T-cell (primary cell): ENCODE data around the gene CCNH. TPM values are rescaled to one million over a fixed set of nuclear protein-coding genes. Genes with fewer than 3 reads are reported as not detected.

Source experiments
- ATAC-seq, 4 experiments: fragments of 200-7000 bp in 3 of 4; fragments of 150-1000 bp in 1 of 4; cut with Tn5 transposase; replicated peaks in 1 of 4; 1 replicate in 3 of 4; 2 replicates in 1 of 4; pipeline ENCODE4 v1.10.0; 2021; ENCODE audit warnings: moderate library complexity in 3 of 4, mild to moderate bottlenecking in 2 of 4, moderate number of reproducible peaks in 1 of 4
- CTCF ChIA-PET, 2 donors: fragments of 300-600 bp; sonication (Branson Sonifier 250); formaldehyde crosslinking; loops; one replicate each; lab custom pipeline; 2022; ENCODE audit warnings: antibody characterized with exemption in 2 of 2; lab: Charles Lee
- POLR2A ChIA-PET, 2 donors: fragments of 300-600 bp; sonication (Branson Sonifier 250); formaldehyde crosslinking; loops; one replicate each; lab custom pipeline; 2022; ENCODE audit warnings: antibody characterized with exemption in 2 of 2; lab: Charles Lee
- DNase-seq, 35 experiments: peaks; one replicate each; pipeline versions ENCODE4 v3.0.0 to v3.0.0-alpha.2; 2013 to 2023
- H3K27ac ChIP-seq: one replicate; pipeline ENCODE4 v1.5.1; 2013; ENCODE audit warnings: low read length
- H3K27me3 ChIP-seq, 2 experiments: replicated peaks in 1 of 2; 1 replicate in 1 of 2; 2 replicates in 1 of 2; pipeline versions ENCODE4 v1.6.1 to v1.7.0; 2013; ENCODE audit warnings: low read length in 1 of 2, mixed read lengths in 1 of 2; ENCODE audit not compliant: control insufficient read depth in 2 of 2, insufficient read depth in 2 of 2; ENCODE audit errors: extremely low read depth in 1 of 2
- H3K36me3 ChIP-seq, 2 donors: 1 replicate in 1 of 2; 2 replicates in 1 of 2; pipeline versions ENCODE4 v1.6.1 to v1.7.0; 2013; ENCODE audit warnings: low read length in 1 of 2; ENCODE audit not compliant: control insufficient read depth in 2 of 2, insufficient read depth in 1 of 2; ENCODE audit errors: extremely low read depth in 1 of 2
- H3K4me1 ChIP-seq, 2 experiments: 1 replicate in 1 of 2; 2 replicates in 1 of 2; pipeline versions ENCODE4 v1.6.1 to v1.7.0; 2013; ENCODE audit warnings: low read length in 2 of 2, mixed read lengths in 1 of 2; ENCODE audit not compliant: insufficient read depth in 2 of 2, control insufficient read depth in 1 of 2; ENCODE audit errors: extremely low read depth in 1 of 2
- H3K4me3 ChIP-seq, 2 donors: 1 replicate in 1 of 2; 2 replicates in 1 of 2; pipeline versions ENCODE4 v1.5.1 to v1.7.0; 2013; ENCODE audit warnings: mild to moderate bottlenecking in 2 of 2, low read length in 1 of 2, moderate library complexity in 1 of 2; ENCODE audit not compliant: control insufficient read depth in 1 of 2; ENCODE audit errors: extremely low read depth in 1 of 2
- H3K9me3 ChIP-seq: 2 replicates; pipeline ENCODE4 v1.7.0; 2013
- H3K27ac Mint-ChIP-seq, 2 donors: one replicate each; pipeline ENCODE4 v1.8.0; 2020 to 2021; ENCODE audit warnings: mild to moderate bottlenecking in 2 of 2, mixed read lengths in 2 of 2
- H3K27me3 Mint-ChIP-seq, 2 donors: one replicate each; pipeline ENCODE4 v1.8.0; 2021 to 2022; ENCODE audit warnings: mixed read lengths in 2 of 2
- H3K36me3 Mint-ChIP-seq: one replicate; pipeline ENCODE4 v1.8.0; 2021; ENCODE audit warnings: mixed read lengths
- H3K4me1 Mint-ChIP-seq, 3 donors: one replicate each; pipeline ENCODE4 v1.8.0; 2020 to 2022; ENCODE audit warnings: mixed read lengths in 3 of 3, mild to moderate bottlenecking in 1 of 3
- H3K4me3 Mint-ChIP-seq, 3 donors: one replicate each; pipeline ENCODE4 v1.8.0; 2020 to 2022; ENCODE audit warnings: mild to moderate bottlenecking in 3 of 3, mixed read lengths in 3 of 3, moderate library complexity in 3 of 3
- H3K9me3 Mint-ChIP-seq, 3 donors: one replicate each; pipeline ENCODE4 v1.8.0; 2020 to 2022; ENCODE audit warnings: mixed read lengths in 3 of 3
- WGBS: methylation state at CpG from one replicate; pipeline ENCODE4 v1.1.5; 2013; ENCODE audit warnings: missing lambda C conversion rate; ENCODE audit not compliant: insufficient coverage; 5-methylcytosine and 5-hydroxymethylcytosine counted together
- total RNA-seq, 35 experiments: library from RNA in 6 of 35; stranded (reverse) in 6 of 35; fragments of 120-200 nt in 1 of 35; gene quantifications; one replicate each; pipeline versions ENCODE4 v1.2.1 to v1.2.4 and lab custom pipeline; 2013 to 2026

Gene CCNH
- total RNA-seq, 5 donors from 2014 or later (not counting 1 experiment from before 2014, with no cell fraction given) = 64.2 to 276 (median 72.9) TPM

DNA sequence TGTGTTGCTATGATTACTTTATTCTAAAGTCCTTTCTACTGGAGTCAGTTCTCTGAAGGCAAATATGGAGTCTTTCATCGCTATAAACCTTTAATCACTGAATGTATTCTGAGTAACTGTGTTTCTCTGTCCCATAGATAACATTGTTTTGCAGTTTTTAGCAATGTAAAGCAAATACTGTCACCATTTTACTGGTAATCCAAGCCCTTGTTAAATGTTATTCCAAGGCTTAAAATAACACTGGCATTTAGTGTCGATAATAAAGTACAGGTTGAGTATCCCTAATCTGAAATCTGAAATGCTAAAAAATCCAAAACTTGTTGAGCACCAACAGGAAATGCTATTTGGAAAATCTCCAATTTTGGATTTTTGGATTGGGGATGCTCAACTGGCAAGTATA lies 24.6 kb downstream of the CCNH start:
- no peak for ATAC-seq
- 100% methylated on average over 1 of the region's 2 CpGs for WGBS
- POLR2A ChIA-PET = interaction anchor here (0.6 to 1.0 kb wide), 5 partner anchors 12 to 120 kb away, joined by 3 to 7 read pairs (median 3); partner anchors contain the start of gene RASA1 (in 1 of the 2)

DNA sequence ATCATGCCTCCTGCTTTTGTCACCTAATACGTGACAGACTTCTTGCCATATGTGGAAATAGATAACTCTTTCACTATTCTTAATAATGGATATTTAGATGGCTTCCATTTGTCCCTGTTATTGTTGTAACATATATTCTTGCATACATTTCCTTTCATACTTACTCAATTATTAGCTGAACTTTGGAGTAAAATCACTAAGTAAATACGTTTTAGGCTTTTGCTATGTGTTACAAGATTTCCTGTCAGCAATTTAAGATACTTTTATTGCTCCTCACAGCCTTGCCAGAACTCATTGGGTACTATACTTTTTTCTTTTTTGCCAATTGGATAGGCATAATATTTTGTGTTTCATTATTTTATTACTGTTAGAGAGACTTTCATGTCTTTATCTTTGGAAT lies 26.9 kb downstream of the CCNH start:
- Mint-ChIP-seq H3K36me3 (peaks cover 45% of the 10 kb centered on the region), H3K27ac (peak overlapping the region in 1 of 2 donors; percentile 57), H3K27me3 (no peaks in the 10 kb centered on the region), H3K4me1 (peaks cover 7 to 25% (median 16%) of the 10 kb centered on the region in 3 donors), H3K4me3 (no peak overlapping the region), H3K9me3 (no peaks in the 10 kb centered on the region)
- POLR2A ChIA-PET = interaction anchor here (0.7 to 1.7 kb wide), 3 partner anchors 8 to 416 kb away, joined by 3 to 7 read pairs (median 3); no protein-coding TSS in a partner anchor
- no peak for DNase-seq
- Histone ChIP-seq H3K36me3 (peaks cover 3 to 74% of the 10 kb centered on the region in 2 donors), H3K27me3 (no peaks in the 10 kb centered on the region), H3K4me3 (no peak overlapping the region), H3K27ac (no peak overlapping the region), H3K9me3 (no peaks in the 10 kb centered on the region), H3K4me1 (no peaks in the 10 kb centered on the region)
- WGBS = no CpG with 5 or more reads among the region's 2 CpGs
- no peak for ATAC-seq
- CTCF ChIA-PET = interaction anchor here (2.5 to 3.9 kb wide), 2 partner anchors 14 to 15 kb away, joined by 6 to 20 read pairs; no protein-coding TSS in a partner anchor

More for the DNA sequence above, 24.6 kb downstream of the CCNH start:
- Mint-ChIP-seq H3K4me3 (no peak overlapping the region), H3K27ac (no peak overlapping the region), H3K36me3 (peaks cover 60% of the 10 kb centered on the region), H3K27me3 (no peaks in the 10 kb centered on the region), H3K4me1 (peaks cover 5 to 30% (median 21%) of the 10 kb centered on the region in 3 donors), H3K9me3 (no peaks in the 10 kb centered on the region)
- no peaks in the 10 kb centered on the region for H3K4me1 ChIP-seq
- H3K4me3 ChIP-seq = no peak overlapping the region
- H3K36me3 ChIP-seq = peaks cover 3 to 80% of the 10 kb centered on the region in 2 donors
- DNase-seq = no peak
- H3K9me3 ChIP-seq = no peaks in the 10 kb centered on the region
- H3K27me3 ChIP-seq = no peaks in the 10 kb centered on the region
- no peak overlapping the region for H3K27ac ChIP-seq
- CTCF ChIA-PET = interaction anchor here in 1 of 2 donors (1.6 to 1.8 kb wide), 2 partner anchors 12 kb away, joined by 7 to 12 read pairs; no protein-coding TSS in a partner anchor

DNA sequence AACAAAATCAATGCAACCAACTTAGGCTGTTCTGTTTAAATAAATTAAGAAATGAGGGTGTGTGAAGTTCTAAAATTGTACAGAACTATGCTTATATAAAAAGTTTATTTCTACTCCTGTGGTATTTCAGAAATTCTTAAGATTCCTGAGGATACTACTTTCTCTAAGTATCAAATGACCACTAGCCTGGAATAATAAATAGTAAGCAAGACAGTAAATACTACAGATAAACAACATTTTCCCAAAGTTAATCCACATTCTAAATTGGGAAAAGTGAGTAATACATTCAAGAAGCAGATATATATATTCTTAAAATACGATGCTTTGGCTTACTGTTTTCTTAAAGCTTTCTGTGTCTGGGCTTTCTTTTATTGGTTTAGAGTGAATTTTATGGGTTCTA lies 29.5 kb downstream of the CCNH start:
- H3K4me1 ChIP-seq = no peaks in the 10 kb centered on the region
- Mint-ChIP-seq H3K27ac (peak overlapping the region in 1 of 2 donors; percentile 39), H3K36me3 (peaks cover 36% of the 10 kb centered on the region), H3K4me1 (peaks cover 11 to 21% (median 13%) of the 10 kb centered on the region in 3 donors), H3K4me3 (no peak overlapping the region), H3K27me3 (no peaks in the 10 kb centered on the region), H3K9me3 (no peaks in the 10 kb centered on the region)
- ChIA-PET POLR2A (interaction anchor here (0.5 to 0.6 kb wide), 2 partner anchors 21 to 24 kb away, joined by 3 to 5 read pairs; no protein-coding TSS in a partner anchor), CTCF (interaction anchor here (0.7 to 3.9 kb wide), 3 partner anchors 16 to 18 kb away, joined by 4 to 20 read pairs (median 7); no protein-coding TSS in a partner anchor)
- ATAC-seq (no peak), DNase-seq (no peak)
- no peaks in the 10 kb centered on the region for H3K27me3 ChIP-seq
- no peak overlapping the region for H3K27ac ChIP-seq
- peaks cover 0 to 73% of the 10 kb centered on the region in 2 donors for H3K36me3 ChIP-seq
- H3K4me3 ChIP-seq = no peak overlapping the region
- WGBS = no CpG with 5 or more reads among the region's 1 CpG
- no peaks in the 10 kb centered on the region for H3K9me3 ChIP-seq

DNA sequence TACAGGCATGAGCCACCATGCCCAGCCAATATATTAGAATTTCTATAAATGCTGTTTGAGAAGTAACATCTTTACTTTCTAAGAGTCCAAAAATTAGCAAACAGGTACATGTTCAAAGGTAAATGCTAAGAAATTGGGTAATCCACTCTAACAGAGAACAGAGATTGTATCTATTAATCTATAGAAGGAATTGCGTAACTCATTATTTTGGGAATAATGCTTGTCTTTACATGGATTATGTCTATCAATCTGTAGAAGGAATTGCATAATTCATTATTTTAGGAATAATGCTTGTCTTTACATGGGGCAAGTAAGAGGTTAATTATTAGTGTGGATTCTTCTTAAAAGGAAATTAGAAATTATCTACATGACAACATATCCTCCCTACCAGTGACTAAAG lies 30.5 kb downstream of the CCNH start:
- Mint-ChIP-seq H3K27me3 (no peaks in the 10 kb centered on the region), H3K27ac (no peak overlapping the region), H3K9me3 (no peaks in the 10 kb centered on the region), H3K4me3 (no peak overlapping the region), H3K36me3 (peaks cover 28% of the 10 kb centered on the region), H3K4me1 (peaks cover 11 to 21% (median 13%) of the 10 kb centered on the region in 3 donors)
- H3K27me3 ChIP-seq = no peaks in the 10 kb centered on the region
- no peak overlapping the region for H3K27ac ChIP-seq
- POLR2A ChIA-PET = interaction anchor here in 1 of 2 donors (0.7 kb wide), 1 partner anchor 18 kb away, joined by 4 read pairs; no protein-coding TSS in a partner anchor
- CTCF ChIA-PET = interaction anchor here in 1 of 2 donors (3.9 kb wide), 1 partner anchor 17 kb away, joined by 20 read pairs; no protein-coding TSS in a partner anchor
- H3K4me1 ChIP-seq = no peaks in the 10 kb centered on the region
- H3K9me3 ChIP-seq = no peaks in the 10 kb centered on the region
- DNase-seq = no peak
- peaks cover 0 to 70% of the 10 kb centered on the region in 2 donors for H3K36me3 ChIP-seq
- no peak for ATAC-seq
- H3K4me3 ChIP-seq = no peak overlapping the region
- WGBS = no CpG with 5 or more reads among the region's 1 CpG

DNA sequence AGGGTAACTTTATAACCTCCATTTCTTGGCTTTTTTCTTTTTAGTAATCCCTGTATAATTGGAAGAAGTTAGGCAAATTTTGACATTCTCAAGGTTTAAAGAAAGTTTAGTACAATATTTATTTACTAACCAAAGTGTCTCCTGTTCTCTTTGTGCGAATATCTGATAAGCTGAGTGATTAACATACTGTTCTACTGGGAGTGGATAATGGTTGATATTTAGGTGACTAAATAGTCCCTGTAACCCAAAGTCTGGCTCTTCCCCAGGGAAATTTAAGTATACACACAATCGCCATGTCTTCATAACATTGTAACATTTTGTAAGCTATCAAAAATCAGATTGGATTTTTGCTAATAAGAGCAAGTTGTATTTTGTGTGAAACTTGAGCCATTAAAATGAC lies 40.0 kb downstream of the CCNH start:
- Mint-ChIP-seq H3K4me3 (no peak overlapping the region), H3K36me3 (peaks cover 38% of the 10 kb centered on the region), H3K4me1 (peaks cover 8 to 19% (median 10%) of the 10 kb centered on the region in 3 donors), H3K27ac (peak overlapping the region in 1 of 2 donors; percentile 17), H3K9me3 (no peaks in the 10 kb centered on the region), H3K27me3 (no peaks in the 10 kb centered on the region)
- Histone ChIP-seq H3K27me3 (no peaks in the 10 kb centered on the region), H3K4me1 (no peaks in the 10 kb centered on the region), H3K9me3 (no peaks in the 10 kb centered on the region), H3K36me3 (peaks cover 0 to 30% of the 10 kb centered on the region in 2 donors), H3K27ac (no peak overlapping the region), H3K4me3 (no peak overlapping the region)
- ATAC-seq = no peak
- no CpG with 5 or more reads among the region's 2 CpGs for WGBS
- DNase-seq = no peak
- POLR2A ChIA-PET = interaction anchor here in 1 of 2 donors (0.5 kb wide), 1 partner anchor 12 kb away, joined by 3 read pairs; no protein-coding TSS in a partner anchor
- CTCF ChIA-PET = interaction anchor here in 1 of 2 donors (0.6 to 1.6 kb wide), 2 partner anchors 8 to 28 kb away, joined by 3 to 5 read pairs; no protein-coding TSS in a partner anchor

DNA sequence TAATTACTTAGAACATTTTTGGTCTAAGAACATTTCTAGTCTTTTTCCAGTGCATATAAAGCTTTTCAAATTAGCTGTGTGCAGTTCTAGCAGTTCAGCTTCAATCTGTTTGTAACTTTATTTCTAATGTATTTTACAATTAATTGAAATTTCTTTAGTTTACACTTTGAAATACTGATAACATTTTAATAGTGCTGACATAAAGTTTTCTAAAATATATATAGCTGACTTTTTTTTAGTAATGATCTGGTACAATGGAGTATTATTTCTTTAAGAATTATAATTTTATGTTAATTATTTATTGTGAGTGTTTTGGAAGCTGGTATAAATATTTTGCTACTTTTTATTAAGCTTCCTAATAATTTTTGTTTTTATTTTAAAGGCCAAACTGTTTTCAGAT lies 43.3 kb downstream of the CCNH start:
- ATAC-seq (no peak), DNase-seq (no peak)
- H3K4me3 Mint-ChIP-seq = no peak overlapping the region
- ChIA-PET POLR2A (interaction anchor here in 1 of 2 donors (0.6 to 1.1 kb wide), 2 partner anchors 31 to 35 kb away, joined by 4 read pairs; no protein-coding TSS in a partner anchor), CTCF (interaction anchor here in 1 of 2 donors (2.1 kb wide), 1 partner anchor 31 kb away, joined by 8 read pairs; no protein-coding TSS in a partner anchor)
- peaks cover 37% of the 10 kb centered on the region for H3K36me3 Mint-ChIP-seq
- peaks cover 0 to 22% of the 10 kb centered on the region in 2 donors for H3K36me3 ChIP-seq
- H3K4me3 ChIP-seq = no peak overlapping the region
- peaks cover 17 to 21% (median 17%) of the 10 kb centered on the region in 3 donors for H3K4me1 Mint-ChIP-seq
- no peak overlapping the region for H3K27ac ChIP-seq
- H3K9me3 ChIP-seq = no peaks in the 10 kb centered on the region
- no peaks in the 10 kb centered on the region for H3K27me3 Mint-ChIP-seq
- no peaks in the 10 kb centered on the region for H3K9me3 Mint-ChIP-seq
- peaks cover 0 to 6% of the 10 kb centered on the region in 2 experiments for H3K4me1 ChIP-seq
- H3K27ac Mint-ChIP-seq = no peak overlapping the region
- H3K27me3 ChIP-seq = no peaks in the 10 kb centered on the region
